DMS 273 treated with DMSO at 0.1 percent for 48 hours (cell line): ENCODE results near the gene FKBP1C.
"Not testable (repeated sequence)": the region's sequence is repeated elsewhere in the genome, so short reads cannot be mapped to it uniquely, and the experiment has no call there.

Experiments
- DNase-seq: peaks from one replicate; lab custom pipeline; 2025; lab: John Stamatoyannopoulos, UW

FKBP1C gene

DNA sequence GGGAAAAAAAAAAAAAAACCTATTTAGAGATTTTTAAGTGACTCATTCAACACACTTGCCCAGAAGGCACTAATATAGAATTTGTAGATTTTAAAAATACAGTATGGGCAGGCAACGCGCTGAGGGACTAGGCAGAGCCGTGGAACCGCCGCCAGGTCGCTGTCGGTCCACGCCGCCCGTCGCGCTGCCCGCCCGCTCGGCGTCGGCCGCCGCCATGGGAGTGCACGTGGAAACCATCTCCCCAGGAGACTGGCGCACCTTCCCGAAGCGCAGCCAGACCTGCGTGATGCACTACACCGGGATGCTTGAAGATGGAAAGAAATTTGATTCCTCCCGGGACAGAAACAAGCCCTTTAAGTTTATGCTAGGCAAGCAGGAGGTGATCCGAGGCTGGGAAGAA lies at the start of gene FKBP1C:
FKBP1C (plus strand) TSS at position 127 of the 400 bp plus-strand sequence.
- DNase-seq, result not testable (repeated sequence)

DNA sequence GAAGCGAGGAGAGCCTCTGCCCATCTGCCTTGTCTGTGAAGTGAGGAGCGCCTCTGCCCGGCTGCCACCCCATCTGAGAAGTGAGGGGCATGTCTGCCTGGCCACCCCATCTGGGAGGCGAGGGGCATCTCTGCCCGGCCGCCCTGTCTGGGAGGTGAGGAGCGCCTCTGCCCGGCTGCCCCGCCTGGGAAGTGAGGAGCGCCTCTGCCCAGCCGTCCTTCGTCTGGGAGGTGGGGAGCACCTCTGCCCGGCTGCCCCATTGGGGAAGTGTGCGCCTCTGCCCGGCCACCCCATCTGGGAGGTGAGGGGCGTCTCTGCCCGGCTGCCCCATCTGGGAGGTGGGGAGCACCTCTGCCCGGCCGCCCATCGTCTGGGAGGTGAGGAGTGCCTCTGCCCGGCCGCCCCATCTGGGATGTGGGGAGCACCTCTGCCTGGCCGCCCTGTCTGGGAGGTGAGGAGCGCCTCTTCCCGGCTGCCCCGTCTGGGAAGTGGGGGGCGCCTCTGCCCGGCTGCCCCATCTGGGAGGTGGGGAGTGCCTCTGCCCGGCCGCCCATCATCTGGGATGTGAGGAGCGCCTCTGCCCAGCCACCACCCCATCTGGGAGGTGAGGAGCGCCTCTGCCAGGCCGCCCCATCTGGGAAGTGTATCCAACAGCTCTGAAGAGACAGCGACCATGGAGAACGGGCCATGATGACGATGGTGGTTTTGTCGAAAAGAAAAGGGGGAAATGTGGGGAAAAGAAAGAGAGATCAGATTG lies 47.0 kb upstream of the FKBP1C start:
- not testable (repeated sequence) for DNase-seq

DNA sequence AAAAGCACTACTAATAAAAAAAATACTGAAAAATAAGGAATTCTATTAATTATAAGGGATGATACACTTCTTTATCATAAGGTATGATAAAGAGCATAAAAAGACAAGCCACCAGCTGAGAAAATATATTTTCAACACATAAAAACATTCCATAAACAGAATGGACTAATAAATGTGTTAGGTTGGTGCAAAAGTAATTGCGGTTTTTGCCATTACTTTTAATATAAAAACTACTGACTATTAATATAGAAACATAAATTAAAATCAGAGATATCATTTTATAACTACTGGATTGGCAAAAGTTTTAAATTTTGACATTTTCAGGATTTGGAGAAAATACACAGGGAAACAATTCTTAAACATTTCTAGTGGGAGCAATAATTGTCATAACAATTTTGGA lies 37.1 kb upstream of the FKBP1C start:
- DNase-seq, result no peak

DNA sequence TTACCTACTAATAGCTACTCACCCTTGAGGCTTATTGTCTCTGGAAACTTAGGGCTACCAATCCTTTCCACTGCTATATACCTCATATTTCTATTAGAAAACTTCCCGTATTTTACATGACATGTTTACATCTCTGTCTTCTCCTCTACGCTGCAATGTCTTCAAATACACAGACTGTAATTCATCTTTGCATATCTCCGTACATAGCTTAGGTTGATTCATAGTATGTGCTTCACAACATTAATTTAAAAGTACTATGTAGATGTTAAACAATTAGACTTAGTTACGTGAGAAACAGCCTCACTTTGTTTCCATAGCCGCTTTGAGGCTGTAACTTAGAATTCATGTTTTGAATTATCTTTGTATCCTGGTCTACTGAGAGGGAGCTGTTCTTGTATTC lies 35.1 kb upstream of the FKBP1C start:
- DNase-seq, result no peak

DNA sequence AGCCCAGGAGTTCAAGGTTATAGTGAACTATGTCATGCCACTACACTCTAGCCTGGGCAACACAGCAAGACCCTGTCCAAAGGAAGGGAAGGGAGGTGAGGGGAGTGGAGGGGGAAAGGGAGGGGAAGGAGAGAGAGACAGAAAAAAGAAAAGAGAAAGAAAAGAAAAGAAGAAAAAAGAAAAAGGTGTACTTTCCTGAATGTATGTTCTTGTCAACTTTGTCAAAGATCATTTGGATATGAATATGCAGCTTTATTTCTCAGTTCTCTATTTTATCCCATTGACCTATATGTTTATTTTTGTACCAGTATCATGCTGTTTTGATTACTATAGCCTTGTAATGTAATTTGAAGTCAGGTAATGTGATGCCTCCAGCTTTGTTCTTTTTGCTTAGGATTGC lies 30.9 kb upstream of the FKBP1C start:
- DNase-seq, result no peak

DNA sequence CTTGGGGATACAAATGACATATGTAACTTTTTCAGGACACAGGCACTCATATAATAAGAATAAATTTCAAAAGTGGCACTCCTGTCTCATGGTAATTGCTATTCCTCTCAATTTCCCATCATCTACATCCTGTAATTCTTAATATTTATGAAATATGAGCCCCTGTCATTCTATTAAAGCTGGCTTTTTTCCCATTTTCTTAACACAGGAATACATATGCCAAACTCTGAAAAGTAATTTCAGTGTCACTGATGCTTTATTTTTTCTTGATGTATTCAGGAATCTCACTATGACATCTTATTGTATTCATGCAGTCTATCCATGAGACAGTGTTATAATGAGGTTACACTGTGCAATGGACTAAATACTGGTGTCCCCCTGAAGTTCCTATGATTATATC lies 24.3 kb upstream of the FKBP1C start:
- no peak for DNase-seq

DNA sequence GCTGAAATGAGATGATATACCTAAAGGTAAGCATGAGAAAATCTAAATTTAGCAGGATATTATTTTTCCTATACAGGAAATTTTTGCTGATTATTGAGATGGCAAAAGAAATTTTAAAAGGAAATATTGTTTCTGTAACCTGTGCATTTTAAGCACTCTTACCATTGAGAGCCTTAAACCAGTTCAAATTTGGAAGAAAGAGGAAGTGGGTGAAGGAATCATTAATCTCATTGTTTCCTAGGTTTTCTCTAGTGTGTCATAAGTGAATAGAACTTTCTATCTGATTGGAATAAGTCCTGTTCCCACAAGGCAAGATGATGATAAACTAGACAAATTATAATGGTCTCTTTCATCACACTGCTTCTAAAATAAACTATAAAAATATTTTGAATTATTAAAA lies 22.4 kb upstream of the FKBP1C start:
- no peak for DNase-seq

DNA sequence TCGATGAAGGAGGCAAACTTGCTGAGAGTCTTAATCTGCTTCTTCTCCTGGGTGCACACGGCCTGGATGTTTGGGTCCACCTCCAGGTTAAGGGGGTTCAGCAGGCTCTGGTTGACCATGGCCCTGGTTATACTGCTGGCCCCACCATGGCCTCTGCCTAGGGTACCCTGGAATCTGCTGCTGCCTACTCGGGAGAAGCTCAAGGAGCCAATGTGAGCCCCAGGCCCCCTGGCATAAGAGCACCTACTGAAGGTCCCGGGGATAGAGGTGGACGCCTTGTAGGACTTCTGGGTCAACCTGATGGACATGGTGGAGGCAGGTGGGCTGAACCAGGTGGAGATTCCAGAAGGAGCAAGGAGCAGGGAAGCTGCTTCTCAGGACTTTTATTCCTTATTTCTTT lies 17.9 kb upstream of the FKBP1C start:
- no peak for DNase-seq

DNA sequence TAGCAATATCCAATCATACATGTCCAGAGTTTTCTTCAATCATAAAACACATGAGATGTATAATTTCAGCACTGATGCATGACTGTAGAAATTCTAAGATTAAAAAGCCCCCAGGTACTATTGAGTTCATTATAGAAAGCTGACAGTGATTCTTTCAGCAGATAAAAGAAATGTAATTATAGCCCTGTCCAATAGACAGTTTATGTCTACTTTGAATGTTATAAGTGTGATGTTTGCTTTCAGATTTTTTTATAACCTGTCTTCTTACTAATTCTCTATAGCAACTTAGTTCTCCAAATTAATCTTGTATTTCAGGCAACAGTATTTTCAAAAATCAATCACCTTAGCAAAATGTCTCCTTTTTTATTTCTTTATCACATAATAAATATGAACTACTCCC lies 13.5 kb upstream of the FKBP1C start:
- DNase-seq, result no peak

DNA sequence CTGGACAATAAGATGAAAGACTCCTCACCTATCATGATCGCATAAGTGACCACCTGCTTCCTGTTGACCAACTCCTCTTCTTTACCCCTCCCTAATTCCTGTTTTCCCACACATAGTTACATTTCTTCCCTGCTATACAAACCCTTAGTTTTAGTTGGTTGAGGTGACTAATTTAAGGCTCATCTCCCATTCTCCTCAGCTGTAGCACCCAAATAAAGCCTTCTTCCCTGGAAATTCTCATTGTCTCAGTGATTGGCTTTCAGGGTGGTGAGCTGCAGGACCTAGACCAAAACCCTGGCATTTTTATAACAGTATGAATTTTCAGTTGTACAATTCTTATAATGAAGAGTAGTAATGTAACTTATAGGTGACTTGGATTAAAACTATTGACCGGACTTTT lies 2.1 kb downstream of the FKBP1C start:
- DNase-seq, result no peak

DNA sequence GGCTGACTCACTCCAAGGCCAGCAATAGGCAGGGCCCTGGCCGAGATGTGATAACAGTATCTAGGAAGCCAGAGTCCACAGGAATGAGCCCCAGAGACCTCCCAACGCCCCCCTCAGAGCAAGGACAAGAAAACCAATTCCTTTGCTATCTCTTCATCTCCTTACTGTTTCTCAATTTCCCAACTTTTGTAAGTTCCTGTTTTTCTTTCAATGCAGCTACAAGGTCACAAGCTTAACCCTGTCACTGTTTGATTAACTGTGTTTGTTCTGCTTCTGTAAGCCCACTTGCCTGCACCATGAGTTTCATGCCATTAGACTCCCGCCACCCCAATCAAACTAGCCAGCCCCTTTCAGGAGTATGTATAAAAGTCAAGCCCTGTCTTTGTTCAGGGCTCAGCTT lies 3.5 kb downstream of the FKBP1C start:
- no peak for DNase-seq

DNA sequence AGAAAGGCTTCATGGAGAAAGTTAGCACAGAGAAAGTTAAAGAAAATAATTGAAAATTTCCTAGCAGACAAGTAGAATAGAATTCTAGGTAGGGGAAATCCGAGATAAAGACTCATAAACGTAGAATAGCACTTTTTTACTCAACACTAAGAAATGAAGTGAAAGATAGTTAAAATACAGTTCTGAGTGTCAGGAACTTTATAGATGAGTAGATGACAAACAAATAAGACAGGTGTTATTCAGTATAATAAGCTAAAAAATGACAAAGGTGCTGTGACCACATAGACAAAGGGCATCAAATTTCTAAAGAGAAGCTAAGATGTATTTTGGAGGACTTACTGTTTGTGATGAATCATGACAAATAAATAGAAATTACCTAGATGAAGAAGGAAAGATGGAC lies 12.9 kb downstream of the FKBP1C start:
- DNase-seq, result no peak

DNA sequence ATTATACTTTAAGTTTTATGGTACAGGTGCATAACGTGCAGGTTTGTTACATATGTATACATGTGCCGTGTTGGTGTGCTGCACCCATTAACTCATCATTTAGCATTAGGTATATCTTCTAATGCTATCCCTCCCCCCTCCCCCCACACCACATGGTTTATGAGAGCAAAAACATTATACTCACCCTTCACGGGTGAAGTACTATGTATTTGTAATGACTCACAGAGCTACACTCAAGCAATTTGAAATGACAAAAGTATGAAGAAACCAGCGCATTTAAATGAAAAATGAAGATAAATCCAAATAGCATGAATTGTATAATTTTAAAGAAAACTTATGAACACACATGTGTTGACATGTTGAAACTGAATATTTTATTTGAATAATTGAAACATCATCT lies 14.7 kb downstream of the FKBP1C start:
- DNase-seq, result not testable (repeated sequence)

DNA sequence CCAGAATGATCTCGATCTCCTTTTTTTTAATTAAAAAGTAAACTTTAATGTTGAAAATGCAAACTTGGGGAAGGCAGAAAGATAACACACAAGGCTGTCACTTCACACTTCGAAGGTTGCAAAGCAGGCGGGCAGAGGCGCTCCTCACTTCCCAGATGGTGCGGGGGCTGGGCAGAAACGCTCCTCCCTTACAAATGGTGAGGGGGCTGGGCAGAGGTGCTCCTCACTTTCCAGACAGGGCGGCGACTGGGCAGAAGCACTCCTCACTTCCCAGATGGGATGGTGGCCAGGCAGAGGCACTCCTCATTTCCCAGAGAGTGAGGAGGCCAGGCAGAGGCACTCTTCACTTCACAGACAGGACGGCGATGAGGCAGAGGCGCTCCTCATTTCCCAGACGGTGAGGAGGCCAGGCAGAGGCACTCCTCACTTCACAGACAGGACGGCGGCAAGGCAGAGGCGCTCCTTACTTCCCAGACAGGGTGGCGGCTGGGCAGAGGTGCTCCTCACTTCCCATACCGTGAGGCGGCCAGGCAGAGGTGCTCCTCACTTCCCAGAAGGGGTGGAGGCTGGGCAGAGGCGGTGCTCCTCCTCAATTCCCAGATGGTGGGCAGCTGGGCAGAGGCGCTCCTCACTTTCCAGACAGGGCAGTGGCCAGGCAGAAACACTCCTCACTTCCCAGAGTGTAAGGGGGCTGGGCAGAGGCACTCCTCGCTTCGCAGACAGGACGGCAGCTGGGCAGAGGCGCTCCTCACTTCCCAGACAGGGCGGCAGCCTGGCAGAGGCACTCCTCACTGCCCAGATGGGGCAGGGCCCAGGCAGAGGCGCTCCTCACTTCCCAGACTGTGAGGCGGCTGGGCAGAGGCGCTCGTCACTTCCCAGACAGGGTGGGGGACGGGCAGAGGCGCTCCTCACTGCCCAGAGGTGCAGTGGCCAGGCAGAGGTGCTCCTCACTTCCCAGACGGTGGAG lies 16.9 kb downstream of the FKBP1C start:
- DNase-seq, result not testable (repeated sequence)

DNA sequence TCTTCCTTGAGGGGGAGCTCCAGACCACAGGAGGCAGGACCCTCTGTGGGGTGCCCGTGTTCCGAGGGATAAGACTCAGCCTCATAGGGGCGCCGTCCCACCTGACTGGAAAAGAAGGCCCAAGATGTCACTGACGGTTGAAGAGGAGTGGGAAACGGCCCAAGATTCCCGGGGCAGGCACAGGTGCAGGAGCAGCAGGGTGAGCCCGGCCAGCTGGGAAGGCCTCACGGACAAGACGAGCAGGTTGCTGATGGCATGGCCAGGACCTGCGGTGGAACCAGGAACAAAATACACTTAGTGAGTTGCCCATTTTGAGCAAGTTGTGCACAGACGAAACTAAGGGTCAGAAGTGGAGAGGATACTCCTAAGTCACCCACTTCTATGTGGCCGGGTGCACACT lies 18.8 kb downstream of the FKBP1C start:
- DNase-seq, result not testable (repeated sequence)

DNA sequence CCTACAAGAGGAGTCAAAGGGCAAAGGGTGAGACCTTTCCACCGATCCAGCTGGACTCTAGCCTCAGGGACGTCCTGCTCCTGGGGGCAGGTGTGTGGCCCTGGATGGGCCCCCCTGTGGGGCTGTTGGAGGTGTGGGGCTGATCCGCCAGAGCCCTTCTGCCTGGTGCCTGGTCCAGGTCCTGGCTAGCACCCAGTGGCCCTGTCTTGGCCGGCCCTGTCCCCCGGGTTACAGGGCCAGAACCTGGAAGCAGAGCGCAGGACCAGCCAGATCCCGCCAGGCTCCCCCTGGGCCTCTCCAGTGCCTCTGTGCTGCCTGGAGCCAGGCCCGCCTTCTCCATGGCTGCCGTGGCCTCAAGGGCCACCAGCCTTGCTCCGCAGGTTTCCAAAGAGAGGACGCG lies 19.2 kb downstream of the FKBP1C start:
- not testable (repeated sequence) for DNase-seq

DNA sequence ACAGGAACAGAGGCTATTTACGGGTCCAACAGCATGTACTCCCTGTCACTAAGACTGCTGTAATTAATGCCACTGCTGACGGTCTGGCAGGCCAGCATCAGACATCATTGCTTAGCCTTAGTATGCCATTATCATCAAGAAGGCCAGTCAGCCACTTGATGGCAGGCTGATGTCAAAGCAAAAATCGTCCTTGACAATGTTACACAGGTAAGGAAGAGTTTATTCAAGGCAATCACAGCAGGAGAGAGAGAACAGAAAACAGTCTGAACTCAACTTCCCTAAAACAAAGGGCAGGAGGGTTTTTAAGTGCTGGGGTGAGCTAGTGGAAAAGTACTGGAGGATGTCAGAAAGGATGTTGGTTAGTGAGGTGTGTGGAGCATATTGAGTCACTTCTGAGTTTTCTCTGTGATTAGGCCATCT lies 25.1 kb downstream of the FKBP1C start:
- no peak for DNase-seq

DNA sequence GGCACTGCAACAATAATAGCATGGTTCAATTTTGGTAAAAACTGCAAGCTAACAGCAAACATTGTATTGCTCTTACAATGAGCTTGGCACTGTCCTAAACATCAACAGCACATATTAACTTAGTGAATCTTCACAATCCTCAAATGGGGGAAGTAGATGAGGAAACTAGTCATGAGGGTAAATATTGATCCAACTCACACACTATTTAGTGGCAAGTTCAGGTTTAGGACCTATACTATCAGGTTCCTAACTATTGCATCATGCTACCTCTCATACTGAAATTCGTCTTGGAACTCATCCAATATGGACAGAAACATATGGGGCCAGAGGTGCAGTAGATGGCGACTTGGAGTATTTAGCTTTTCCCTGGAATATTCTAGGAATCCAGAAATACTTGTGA lies 34.2 kb downstream of the FKBP1C start:
- DNase-seq, result no peak

DNA sequence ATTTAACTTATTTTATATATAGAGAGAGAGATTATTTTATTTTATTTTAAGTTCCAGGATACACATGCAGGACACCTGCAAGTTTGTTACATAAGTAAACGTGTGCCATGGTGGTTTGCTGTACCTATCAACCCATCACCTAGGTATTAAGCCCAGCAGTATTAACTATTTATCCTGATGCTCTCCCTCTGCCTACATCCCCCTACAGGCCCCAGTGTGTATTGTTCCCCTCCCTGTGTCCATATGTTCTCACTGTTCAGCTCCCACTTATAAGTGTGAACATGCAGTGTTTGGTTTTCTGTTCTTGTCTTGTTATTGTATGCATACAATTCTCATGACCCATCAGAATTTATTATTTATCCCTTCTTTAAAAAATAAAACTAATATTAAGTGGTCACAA lies 34.6 kb downstream of the FKBP1C start:
- DNase-seq, result no peak

DNA sequence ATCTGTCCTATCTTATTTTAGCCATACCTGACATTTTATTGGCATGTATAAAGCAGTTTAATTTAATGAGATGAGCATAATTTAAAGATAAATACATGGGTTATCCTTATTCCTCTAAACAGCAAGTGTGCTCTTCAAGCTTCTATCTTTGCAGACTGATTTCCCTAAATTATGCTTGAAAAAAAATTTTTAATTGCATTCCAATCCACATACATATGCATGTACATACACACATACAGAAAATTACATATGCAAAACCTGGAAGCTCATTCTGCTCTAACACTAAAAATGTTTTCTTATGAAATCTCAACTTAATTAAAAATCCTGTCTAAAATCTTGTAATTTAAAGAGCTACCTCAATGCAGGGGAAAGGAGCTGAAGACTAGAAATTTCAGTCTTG lies 35.3 kb downstream of the FKBP1C start:
- no peak for DNase-seq

DNA sequence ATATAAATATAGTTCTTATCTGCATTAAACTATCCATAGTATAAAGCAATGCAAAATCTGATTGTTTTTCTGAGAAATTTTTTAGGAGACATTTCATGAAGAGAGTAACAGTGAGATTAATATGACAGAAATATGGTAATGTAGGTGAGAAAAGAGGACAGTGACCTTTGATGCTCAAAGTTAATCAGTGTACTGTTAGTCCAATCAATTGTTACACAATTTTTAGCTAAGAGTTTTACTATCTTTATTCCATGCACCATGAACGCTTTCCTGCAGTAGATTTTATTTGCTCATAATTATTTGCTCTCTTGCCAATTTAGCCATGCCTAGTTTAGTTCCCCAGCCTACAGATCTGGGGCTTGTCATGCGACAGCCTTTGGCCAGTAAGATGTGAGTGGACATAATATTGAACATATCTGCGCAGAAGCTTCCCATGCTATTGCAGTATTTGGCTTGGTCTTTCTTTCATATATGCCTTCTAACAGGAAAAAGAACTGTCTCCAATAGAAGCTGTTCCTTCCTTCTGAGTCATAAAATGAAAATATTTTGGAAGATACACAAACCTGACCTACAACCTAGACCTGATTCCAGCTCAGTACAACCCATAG lies 38.7 kb downstream of the FKBP1C start:
- no peak for DNase-seq

DNA sequence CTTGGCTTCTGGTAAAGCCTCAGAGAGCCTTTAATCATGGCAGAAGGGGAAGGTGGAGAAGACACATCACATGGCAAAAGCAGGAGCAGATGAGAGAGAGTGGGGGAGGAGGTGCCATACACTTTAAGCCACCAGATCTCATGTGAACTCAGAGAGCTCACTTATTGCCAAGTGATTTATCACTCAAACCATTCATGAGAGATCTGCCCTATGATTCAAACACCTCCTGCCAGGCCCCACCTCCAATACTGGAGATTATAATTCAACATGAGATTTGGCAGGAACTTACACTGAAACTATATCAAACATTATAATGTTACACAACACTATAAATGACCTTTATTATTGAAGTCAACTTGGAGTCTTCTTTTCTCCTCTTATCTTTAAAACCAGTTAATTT lies 47.9 kb downstream of the FKBP1C start:
- no peak for DNase-seq

DNA sequence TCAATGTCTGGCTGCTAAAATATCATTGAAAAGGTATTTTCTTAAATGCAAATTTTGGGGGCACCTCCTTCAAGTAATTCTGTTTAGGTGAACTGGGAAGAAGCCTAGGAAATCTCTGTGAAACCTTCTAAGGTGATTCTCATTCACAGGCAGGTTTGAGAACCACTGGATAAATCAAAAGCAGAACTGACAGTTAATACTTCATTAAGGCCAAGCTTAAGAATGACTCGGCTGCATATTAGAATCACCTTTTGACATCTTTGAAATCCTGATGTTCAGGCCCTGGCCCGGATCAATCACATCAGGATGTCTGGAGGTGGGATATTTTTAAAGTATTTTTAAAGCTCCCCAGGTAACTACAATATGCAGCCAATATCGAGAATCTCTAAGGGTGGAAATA lies 50.6 kb downstream of the FKBP1C start:
- no peak for DNase-seq
